Prostate gland (tissue), 2 donors: Measurements from ENCODE around the gene EXOC6.

Experiments used
- POLR2A ChIP-seq: fragments of 450-650 bp; IDR thresholded peaks from one replicate; pipeline ENCODE4 v1.6.1; 2016; ENCODE audit warnings: antibody characterized with exemption, mild to moderate bottlenecking
- POLR2AphosphoS5 ChIP-seq: sonication (generic); formaldehyde crosslinking; IDR thresholded peaks from one replicate; pipeline ENCODE4 v1.6.1; 2017; ENCODE audit warnings: antibody characterized with exemption
- TF ChIP-seq, protein P1 (sequence below), 4 experiments: fragments of 200-600 bp in 2 of 4; fragments of 450-650 bp in 2 of 4; sonication (generic) in 2 of 4; IDR thresholded peaks; 1 replicate in 3 of 4; 2 replicates in 1 of 4; pipeline ENCODE4 v1.5.1; 2016 to 2019; ENCODE audit warnings: antibody characterized with exemption in 4 of 4, mild to moderate bottlenecking in 2 of 4, moderate library complexity in 2 of 4

DNA sequence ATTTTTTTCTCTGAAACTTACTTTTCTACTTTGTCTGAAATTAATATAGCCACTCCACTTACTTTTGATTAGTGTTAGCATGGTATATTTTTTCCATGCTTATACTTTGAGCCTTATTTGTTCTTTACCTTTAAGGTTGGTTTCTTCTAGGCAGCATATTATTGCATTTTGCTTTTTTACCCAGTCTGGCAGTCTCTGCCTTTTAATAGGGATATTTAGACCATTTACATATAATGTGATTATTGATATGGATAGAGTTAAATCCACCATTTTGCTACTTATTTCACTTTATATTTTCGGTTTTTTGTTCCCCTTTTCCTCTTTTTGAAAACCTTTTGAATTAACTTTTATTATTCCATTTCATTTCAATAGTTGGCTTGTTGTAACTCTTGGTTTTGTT, 255.6 kb downstream of the EXOC6 start:
- TF ChIP-seq, protein P1, sequence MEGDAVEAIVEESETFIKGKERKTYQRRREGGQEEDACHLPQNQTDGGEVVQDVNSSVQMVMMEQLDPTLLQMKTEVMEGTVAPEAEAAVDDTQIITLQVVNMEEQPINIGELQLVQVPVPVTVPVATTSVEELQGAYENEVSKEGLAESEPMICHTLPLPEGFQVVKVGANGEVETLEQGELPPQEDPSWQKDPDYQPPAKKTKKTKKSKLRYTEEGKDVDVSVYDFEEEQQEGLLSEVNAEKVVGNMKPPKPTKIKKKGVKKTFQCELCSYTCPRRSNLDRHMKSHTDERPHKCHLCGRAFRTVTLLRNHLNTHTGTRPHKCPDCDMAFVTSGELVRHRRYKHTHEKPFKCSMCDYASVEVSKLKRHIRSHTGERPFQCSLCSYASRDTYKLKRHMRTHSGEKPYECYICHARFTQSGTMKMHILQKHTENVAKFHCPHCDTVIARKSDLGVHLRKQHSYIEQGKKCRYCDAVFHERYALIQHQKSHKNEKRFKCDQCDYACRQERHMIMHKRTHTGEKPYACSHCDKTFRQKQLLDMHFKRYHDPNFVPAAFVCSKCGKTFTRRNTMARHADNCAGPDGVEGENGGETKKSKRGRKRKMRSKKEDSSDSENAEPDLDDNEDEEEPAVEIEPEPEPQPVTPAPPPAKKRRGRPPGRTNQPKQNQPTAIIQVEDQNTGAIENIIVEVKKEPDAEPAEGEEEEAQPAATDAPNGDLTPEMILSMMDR (IDR thresholded peaks at IDR 0.05): no peak
- TF ChIP-seq POLR2A (no peak), POLR2AphosphoS5 (no peak)
